DOHH2 (cell line): Measurements from ENCODE around the gene FMNL3.
"Not testable (repeated sequence)": the region's sequence is repeated elsewhere in the genome, so short reads cannot be mapped to it uniquely, and the experiment has no call there.

Source experiments
- EZH2phosphoT487 ChIP-seq: fragments of 200-600 bp; sonication (generic); IDR thresholded peaks from 2 replicates; pipeline ENCODE4 v1.6.1; 2017; ENCODE audit warnings: borderline replicate concordance, mild to moderate bottlenecking, antibody characterized with exemption, low read length, moderate library complexity, mixed read lengths
- TF ChIP-seq, protein P1 (sequence below): fragments of 200-600 bp; sonication (generic); IDR thresholded peaks from one replicate; pipeline ENCODE4 v1.5.1; 2014; ENCODE audit warnings: antibody characterized with exemption, mild to moderate bottlenecking, low read depth, low read length; ENCODE audit not compliant: poor library complexity, severe bottlenecking

DNA sequence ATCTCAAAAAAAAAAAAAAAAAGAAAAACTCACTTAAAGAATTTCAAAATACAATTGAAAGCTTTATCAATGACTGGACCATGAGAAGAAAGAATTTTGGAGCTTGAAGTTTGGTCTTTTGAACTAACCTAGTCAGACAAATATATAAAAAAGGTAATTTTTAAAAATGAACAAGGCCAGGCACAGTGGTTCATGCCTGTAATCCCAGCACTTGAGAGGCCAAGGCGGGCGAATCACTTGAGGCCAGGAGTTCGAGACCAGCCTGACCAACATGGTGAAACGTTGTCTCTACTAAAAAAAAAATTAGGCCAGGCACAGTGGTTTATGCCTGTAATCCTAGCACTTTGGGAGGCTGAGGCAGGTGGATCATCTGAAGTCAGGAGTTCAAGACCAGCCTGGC is 96.4 kb downstream of the FMNL3 start:
- TF ChIP-seq, protein P1, sequence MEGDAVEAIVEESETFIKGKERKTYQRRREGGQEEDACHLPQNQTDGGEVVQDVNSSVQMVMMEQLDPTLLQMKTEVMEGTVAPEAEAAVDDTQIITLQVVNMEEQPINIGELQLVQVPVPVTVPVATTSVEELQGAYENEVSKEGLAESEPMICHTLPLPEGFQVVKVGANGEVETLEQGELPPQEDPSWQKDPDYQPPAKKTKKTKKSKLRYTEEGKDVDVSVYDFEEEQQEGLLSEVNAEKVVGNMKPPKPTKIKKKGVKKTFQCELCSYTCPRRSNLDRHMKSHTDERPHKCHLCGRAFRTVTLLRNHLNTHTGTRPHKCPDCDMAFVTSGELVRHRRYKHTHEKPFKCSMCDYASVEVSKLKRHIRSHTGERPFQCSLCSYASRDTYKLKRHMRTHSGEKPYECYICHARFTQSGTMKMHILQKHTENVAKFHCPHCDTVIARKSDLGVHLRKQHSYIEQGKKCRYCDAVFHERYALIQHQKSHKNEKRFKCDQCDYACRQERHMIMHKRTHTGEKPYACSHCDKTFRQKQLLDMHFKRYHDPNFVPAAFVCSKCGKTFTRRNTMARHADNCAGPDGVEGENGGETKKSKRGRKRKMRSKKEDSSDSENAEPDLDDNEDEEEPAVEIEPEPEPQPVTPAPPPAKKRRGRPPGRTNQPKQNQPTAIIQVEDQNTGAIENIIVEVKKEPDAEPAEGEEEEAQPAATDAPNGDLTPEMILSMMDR: not testable (repeated sequence)
- TF ChIP-seq EZH2phosphoT487: not testable (repeated sequence)
